Measurements from ENCODE around the gene WWC1. TPM values are rescaled to one million over a fixed set of nuclear protein-coding genes. Genes with fewer than 3 reads are reported as not detected.

WWC1 gene
- total RNA-seq, 2 experiments from 2014 or later, result not detected

GRCh38 chr5:168359820-168360460 lies 68.5 kb downstream of the WWC1 start:
- H3K4me3 ChIP-seq (ENCODE audit: low read depth, low read length, poor library complexity, severe bottlenecking), result no peak overlapping the region
- intact Hi-C loops (cut with micrococcal nuclease; ENCODE audit: unreplicated experiment), result no loop called here
- H2AFZ ChIP-seq (ENCODE audit: low read length), result no peak overlapping the region
- H4K20me1 ChIP-seq (ENCODE audit: insufficient read depth, low read length), result no peaks in the 10 kb centered on the region
- no peaks in the 10 kb centered on the region for H3K9me3 ChIP-seq (ENCODE audit: low read length)
- ChIA-PET CTCF (ENCODE audit: unreplicated experiment) (no interaction called here), POLR2A (interaction anchor here (0.6 to 0.8 kb wide), 2 partner anchors 30 to 164 kb away, joined by 3 to 4 read pairs; no protein-coding TSS in a partner anchor)
- H3K4me2 ChIP-seq (ENCODE audit: low read length), result no peak overlapping the region
- BruUV-seq (replicated peaks), result no TSS peak
- H3K9me2 ChIP-seq (ENCODE audit: insufficient read depth, low read length), result no peaks in the 10 kb centered on the region
- H3K79me2 ChIP-seq (ENCODE audit: insufficient read depth, low read depth, low read length), result no peaks in the 10 kb centered on the region
- TF ChIP-seq EZH2phosphoT487 (IDR thresholded peaks at IDR 0.05; ENCODE audit: borderline replicate concordance, low read depth, low read length), result no peak
- TF ChIP-seq, protein P1, sequence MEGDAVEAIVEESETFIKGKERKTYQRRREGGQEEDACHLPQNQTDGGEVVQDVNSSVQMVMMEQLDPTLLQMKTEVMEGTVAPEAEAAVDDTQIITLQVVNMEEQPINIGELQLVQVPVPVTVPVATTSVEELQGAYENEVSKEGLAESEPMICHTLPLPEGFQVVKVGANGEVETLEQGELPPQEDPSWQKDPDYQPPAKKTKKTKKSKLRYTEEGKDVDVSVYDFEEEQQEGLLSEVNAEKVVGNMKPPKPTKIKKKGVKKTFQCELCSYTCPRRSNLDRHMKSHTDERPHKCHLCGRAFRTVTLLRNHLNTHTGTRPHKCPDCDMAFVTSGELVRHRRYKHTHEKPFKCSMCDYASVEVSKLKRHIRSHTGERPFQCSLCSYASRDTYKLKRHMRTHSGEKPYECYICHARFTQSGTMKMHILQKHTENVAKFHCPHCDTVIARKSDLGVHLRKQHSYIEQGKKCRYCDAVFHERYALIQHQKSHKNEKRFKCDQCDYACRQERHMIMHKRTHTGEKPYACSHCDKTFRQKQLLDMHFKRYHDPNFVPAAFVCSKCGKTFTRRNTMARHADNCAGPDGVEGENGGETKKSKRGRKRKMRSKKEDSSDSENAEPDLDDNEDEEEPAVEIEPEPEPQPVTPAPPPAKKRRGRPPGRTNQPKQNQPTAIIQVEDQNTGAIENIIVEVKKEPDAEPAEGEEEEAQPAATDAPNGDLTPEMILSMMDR (conservative IDR thresholded peaks at IDR 0.05; ENCODE audit: low read length), result no peak
- no peak overlapping the region for H3K27ac ChIP-seq (ENCODE audit: low read depth, low read length, poor library complexity, severe bottlenecking)
- DNase-seq (ENCODE audit: low spot score), result no peak
- no peaks in the 10 kb centered on the region for H3K4me1 ChIP-seq (ENCODE audit: insufficient read depth, low read length, poor library complexity, severe bottlenecking)
- no peaks in the 10 kb centered on the region for H3K36me3 ChIP-seq (ENCODE audit: insufficient read depth, low read length)

GRCh38 chr5:168360521-168361285 lies 69.3 kb downstream of the WWC1 start:
- intact Hi-C loops (cut with micrococcal nuclease; ENCODE audit: unreplicated experiment), result no loop called here
- BruUV-seq (replicated peaks), result no TSS peak
- H3K27ac ChIP-seq (ENCODE audit: low read depth, low read length, poor library complexity, severe bottlenecking), result no peak overlapping the region
- POLR2A ChIA-PET, result no interaction called here
- H4K20me1 ChIP-seq (ENCODE audit: insufficient read depth, low read length), result no peaks in the 10 kb centered on the region
- no peak for DNase-seq (ENCODE audit: low spot score)
- H2AFZ ChIP-seq (ENCODE audit: low read length), result no peak overlapping the region
- no peak overlapping the region for H3K4me2 ChIP-seq (ENCODE audit: low read length)
- TF ChIP-seq, protein P1 (conservative IDR thresholded peaks at IDR 0.05; ENCODE audit: low read length), result no peak
- no peak for TF ChIP-seq EZH2phosphoT487 (IDR thresholded peaks at IDR 0.05; ENCODE audit: borderline replicate concordance, low read depth, low read length)
- H3K79me2 ChIP-seq (ENCODE audit: insufficient read depth, low read depth, low read length), result no peaks in the 10 kb centered on the region
- H3K4me1 ChIP-seq (ENCODE audit: insufficient read depth, low read length, poor library complexity, severe bottlenecking), result no peaks in the 10 kb centered on the region
- CTCF ChIA-PET (ENCODE audit: unreplicated experiment), result no interaction called here
- no peaks in the 10 kb centered on the region for H3K9me2 ChIP-seq (ENCODE audit: insufficient read depth, low read length)
- no peak overlapping the region for H3K4me3 ChIP-seq (ENCODE audit: low read depth, low read length, poor library complexity, severe bottlenecking)
- no peaks in the 10 kb centered on the region for H3K36me3 ChIP-seq (ENCODE audit: insufficient read depth, low read length)
- no peaks in the 10 kb centered on the region for H3K9me3 ChIP-seq (ENCODE audit: low read length)
